B cell (primary cell): ENCODE results near the gene SSU72. TPM values are rescaled to one million over a fixed set of nuclear protein-coding genes. Genes with fewer than 3 reads are reported as not detected.

Experiments used
- ATAC-seq: fragments of 200-7000 bp; cut with Tn5 transposase; one replicate; pipeline ENCODE4 v1.10.0; 2021; ENCODE audit warnings: low read depth, mild to moderate bottlenecking, moderate number of reproducible peaks, moderate library complexity
- CTCF ChIA-PET: fragments of 350-600 bp; sonication (Branson Sonifier 250); formaldehyde crosslinking; loops from one replicate; lab custom pipeline; 2021; ENCODE audit warnings: antibody characterized with exemption, inconsistent platforms; lab: Charles Lee
- POLR2A ChIA-PET: fragments of 350-600 bp; sonication (Branson Sonifier 250); formaldehyde crosslinking; loops from one replicate; lab custom pipeline; 2021; ENCODE audit warnings: antibody characterized with exemption; lab: Charles Lee
- DNase-seq: peaks from one replicate; pipeline ENCODE4 v3.0.0; 2013
- H2AFZ ChIP-seq: 2 replicates; pipeline ENCODE4 v1.6.1; 2012; ENCODE audit warnings: mild to moderate bottlenecking, low read depth, low read length; ENCODE audit not compliant: insufficient read depth, poor library complexity, severe bottlenecking
- H3K27ac ChIP-seq, 2 donors: 1 replicate in 1 of 2; 2 replicates in 1 of 2; pipeline ENCODE4 v1.5.1; 2012 to 2013; ENCODE audit warnings: low read length in 2 of 2, mild to moderate bottlenecking in 2 of 2, moderate library complexity in 1 of 2
- H3K27me3 ChIP-seq, 4 experiments: fragments of 200-600 bp in 1 of 4; sonication (generic) in 1 of 4; replicated peaks in 1 of 4; 1 replicate in 2 of 4; 2 replicates in 2 of 4; pipeline versions ENCODE4 v1.6.1 to v1.7.0; 2013 to 2016; ENCODE audit warnings: low read length in 3 of 4, mild to moderate bottlenecking in 2 of 4, mixed read lengths in 1 of 4, moderate library complexity in 1 of 4; ENCODE audit not compliant: insufficient read depth in 4 of 4, control insufficient read depth in 3 of 4; ENCODE audit errors: control extremely low read depth in 1 of 4
- H3K36me3 ChIP-seq, 2 experiments: replicated peaks in 1 of 2; 1 replicate in 1 of 2; 2 replicates in 1 of 2; pipeline versions ENCODE4 v1.6.1 to v1.7.1; 2013; ENCODE audit warnings: low read length in 1 of 2; ENCODE audit not compliant: insufficient read depth in 2 of 2, control insufficient read depth in 1 of 2; ENCODE audit errors: control extremely low read depth in 1 of 2, extremely low read depth in 1 of 2
- H3K4me1 ChIP-seq, 2 donors: fragments of 200-600 bp in 1 of 2; sonication (generic) in 1 of 2; 1 replicate in 1 of 2; 2 replicates in 1 of 2; pipeline versions ENCODE4 v1.5.1 to v1.6.1; 2013 to 2017; ENCODE audit warnings: low read length in 2 of 2; ENCODE audit not compliant: control insufficient read depth in 2 of 2, insufficient read depth in 2 of 2
- H3K4me2 ChIP-seq: replicated peaks from 2 replicates; pipeline ENCODE3; 2012; ENCODE audit warnings: mild to moderate bottlenecking, low read depth, low read length; ENCODE audit not compliant: poor library complexity, severe bottlenecking
- H3K4me3 ChIP-seq, 5 experiments: fragments of 200-600 bp in 1 of 5; sonication (generic) in 1 of 5; 1 replicate in 3 of 5; 2 replicates in 2 of 5; pipeline versions ENCODE4 v1.5.1 to v1.7.0; 2011 to 2016; ENCODE audit warnings: low read length in 4 of 5, mild to moderate bottlenecking in 4 of 5, low read depth in 2 of 5, control low read depth in 1 of 5, moderate library complexity in 1 of 5; ENCODE audit not compliant: insufficient read depth in 1 of 5; ENCODE audit errors: control extremely low read depth in 1 of 5, extremely low read depth in 1 of 5
- H3K79me2 ChIP-seq: fragments of 200-600 bp; sonication (generic); one replicate; pipeline ENCODE4 v1.6.0; 2016; ENCODE audit warnings: low read length; ENCODE audit not compliant: control insufficient read depth, insufficient read depth
- H3K9ac ChIP-seq: fragments of 200-600 bp; sonication (generic); 2 replicates; pipeline ENCODE4 v1.6.1; 2017; ENCODE audit warnings: mild to moderate bottlenecking, low read length, moderate library complexity
- H3K9me3 ChIP-seq, 3 donors: one replicate each; pipeline versions ENCODE4 v1.6.1 to v1.7.1; 2013; ENCODE audit warnings: low read length in 2 of 3; ENCODE audit not compliant: control insufficient read depth in 2 of 3, insufficient read depth in 1 of 3; ENCODE audit errors: control extremely low read depth in 1 of 3
- H4K20me1 ChIP-seq: 2 replicates; pipeline ENCODE4 v1.6.0; 2012; ENCODE audit warnings: mild to moderate bottlenecking, low read length; ENCODE audit not compliant: insufficient read depth, control insufficient read depth, poor library complexity, severe bottlenecking
- H3K27ac Mint-ChIP-seq: one replicate; pipeline ENCODE4 v1.8.0; 2021; ENCODE audit warnings: mixed read lengths
- H3K27me3 Mint-ChIP-seq: one replicate; pipeline ENCODE4 v1.8.0; 2021; ENCODE audit warnings: mixed read lengths
- H3K4me1 Mint-ChIP-seq: one replicate; pipeline ENCODE4 v1.8.0; 2021; ENCODE audit warnings: mixed read lengths
- H3K4me3 Mint-ChIP-seq: one replicate; pipeline ENCODE4 v1.8.0; 2021; ENCODE audit warnings: mixed read lengths
- H3K9me3 Mint-ChIP-seq: one replicate; pipeline ENCODE4 v1.8.0; 2022; ENCODE audit warnings: mixed read lengths; ENCODE audit not compliant: insufficient read depth
- CTCF ChIP-seq: fragments of 200-600 bp; IDR thresholded peaks from one replicate; pipeline ENCODE4 v1.8.0; 2022; ENCODE audit warnings: antibody characterized with exemption, mild to moderate bottlenecking
- EZH2 ChIP-seq: IDR thresholded peaks from 2 replicates; pipeline ENCODE4 v1.6.1; 2012; ENCODE audit warnings: borderline replicate concordance, low read depth, mild to moderate bottlenecking, moderate library complexity, low read length; ENCODE audit not compliant: insufficient read depth, poor library complexity, severe bottlenecking
- WGBS: methylation state at CpG from one replicate; pipeline ENCODE4 v1.1.5; 2013; ENCODE audit warnings: missing lambda C conversion rate; ENCODE audit not compliant: insufficient coverage; 5-methylcytosine and 5-hydroxymethylcytosine counted together
- intact Hi-C: fragments of 100-400 bp; cut with micrococcal nuclease; formaldehyde crosslinking; loops from one replicate; pipeline ENCODE4 v1.10.0; 2022
- polyA plus RNA-seq: library from polyadenylated mRNA; depleted of rRNA; stranded (reverse); fragments of >200 nt; gene quantifications from 2 replicates; pipeline ENCODE4 v1.2.3, GENCODE V29; 2012
- total RNA-seq, 2 donors: library from RNA; stranded (reverse); fragments of 120-200 nt in 1 of 2; gene quantifications; 1 replicate in 1 of 2; 2 replicates in 1 of 2; pipeline versions ENCODE4 v1.2.3 to v1.2.4, GENCODE V29; 2013 to 2022

Gene SSU72
- total and polyA plus RNA-seq, 2 donors (not counting 1 experiment from before 2014, with no cell fraction given): 86.8 to 112 TPM

- Histone ChIP-seq H3K4me3 (no peak overlapping the region), H2AFZ (no peak overlapping the region), H3K79me2 (peaks cover 4% of the 10 kb centered on the region), H3K27ac (no peak overlapping the region), H3K4me2 (no peak overlapping the region), H3K4me1 (peaks cover 0 to 4% of the 10 kb centered on the region in 2 donors), H4K20me1 (peaks cover 10% of the 10 kb centered on the region), H3K27me3 (no peaks in the 10 kb centered on the region), H3K9ac (no peak overlapping the region), H3K36me3 (no peaks in the 10 kb centered on the region), H3K9me3 (no peaks in the 10 kb centered on the region)
- TF ChIP-seq EZH2 (no peak), CTCF (no peak)
- Mint-ChIP-seq H3K4me3 (no peak overlapping the region), H3K9me3 (no peaks in the 10 kb centered on the region), H3K4me1 (peaks cover 2% of the 10 kb centered on the region), H3K27ac (no peak overlapping the region), H3K27me3 (no peaks in the 10 kb centered on the region)
- ATAC-seq: no peak
- ChIA-PET CTCF (no interaction called here), POLR2A (no interaction called here)
- intact Hi-C loops: no loop called here
- WGBS: 97% methylated on average over 50 of the region's 51 CpGs
- DNase-seq: no peak
These were observed 49.2 kb upstream of the SSU72 start for GRCh38 chr1:1623631-1624442.

- no peak overlapping the region for H3K4me3 ChIP-seq
- ATAC-seq (no peak), DNase-seq (no peak)
- intact Hi-C loops: no loop called here
- Mint-ChIP-seq H3K4me1 (peaks cover 2% of the 10 kb centered on the region), H3K9me3 (no peaks in the 10 kb centered on the region), H3K27ac (no peak overlapping the region), H3K4me3 (no peak overlapping the region), H3K27me3 (no peaks in the 10 kb centered on the region)
- ChIA-PET CTCF (no interaction called here), POLR2A (no interaction called here)
- no peaks in the 10 kb centered on the region for H3K27me3 ChIP-seq
- peaks cover 0 to 2% of the 10 kb centered on the region in 2 experiments for H3K36me3 ChIP-seq
- no peaks in the 10 kb centered on the region for H3K4me1 ChIP-seq
- peaks cover 4% of the 10 kb centered on the region for H3K79me2 ChIP-seq
- H2AFZ ChIP-seq: no peak overlapping the region
- H3K27ac ChIP-seq: no peak overlapping the region
- H3K9ac ChIP-seq: no peak overlapping the region
- peaks cover 10% of the 10 kb centered on the region for H4K20me1 ChIP-seq
- H3K4me2 ChIP-seq: no peak overlapping the region
- WGBS: 96% methylated on average over 33 of the region's 33 CpGs
- TF ChIP-seq CTCF (no peak), EZH2 (no peak)
- no peaks in the 10 kb centered on the region for H3K9me3 ChIP-seq
These were observed 48.5 kb upstream of the SSU72 start for GRCh38 chr1:1623181-1623630.
